H9 (cell line): Measurements from ENCODE around the gene CSN1S1. TPM values are rescaled to one million over a fixed set of nuclear protein-coding genes. Genes with fewer than 3 reads are reported as not detected.

Source experiments
- DNase-seq: peaks from one replicate; pipeline ENCODE4 v3.0.0-alpha.2; 2017
- H2AFZ ChIP-seq: one replicate; pipeline ENCODE4 v1.6.1; 2013; ENCODE audit warnings: mild to moderate bottlenecking, low read length, control low read depth, moderate library complexity
- H2AK5ac ChIP-seq: 2 replicates; pipeline ENCODE4 v1.6.1; 2013; ENCODE audit warnings: low read length, control low read depth, mixed read lengths; ENCODE audit not compliant: insufficient read length
- H2BK120ac ChIP-seq: one replicate; pipeline ENCODE4 v1.6.1; 2013; ENCODE audit warnings: low read depth, mild to moderate bottlenecking, low read length, control low read depth, inconsistent platforms; ENCODE audit not compliant: poor library complexity, severe bottlenecking
- H2BK12ac ChIP-seq: 2 replicates; pipeline ENCODE4 v1.6.1; 2013; ENCODE audit warnings: low read length, control low read depth, mixed read lengths, low read depth; ENCODE audit not compliant: insufficient read length
- H2BK15ac ChIP-seq: 2 replicates; pipeline ENCODE4 v1.6.1; 2013; ENCODE audit warnings: low read depth, low read length, control low read depth
- H2BK20ac ChIP-seq: one replicate; pipeline ENCODE4 v1.6.1; 2013; ENCODE audit warnings: low read depth, mild to moderate bottlenecking, low read length, control low read depth, inconsistent platforms; ENCODE audit not compliant: poor library complexity, severe bottlenecking
- H2BK5ac ChIP-seq: 2 replicates; pipeline ENCODE4 v1.6.1; 2013; ENCODE audit warnings: low read length, control low read depth, mixed read lengths; ENCODE audit not compliant: insufficient read length
- H3K14ac ChIP-seq: 2 replicates; pipeline ENCODE4 v1.6.1; 2013; ENCODE audit warnings: low read length, control low read depth; ENCODE audit not compliant: insufficient read depth
- H3K18ac ChIP-seq: 2 replicates; pipeline ENCODE4 v1.6.1; 2013; ENCODE audit warnings: low read depth, mild to moderate bottlenecking, mixed read lengths, low read length, control low read depth; ENCODE audit not compliant: insufficient read length
- H3K23ac ChIP-seq: 2 replicates; pipeline ENCODE4 v1.6.1; 2013; ENCODE audit warnings: low read length, control low read depth, mixed read lengths, low read depth; ENCODE audit not compliant: insufficient read length
- H3K23me2 ChIP-seq: 2 replicates; pipeline ENCODE4 v1.6.1; 2013; ENCODE audit warnings: low read depth, mild to moderate bottlenecking, mixed read lengths, low read length, control low read depth; ENCODE audit not compliant: insufficient read length, poor library complexity, severe bottlenecking
- H3K27ac ChIP-seq: 2 replicates; pipeline ENCODE4 v1.5.1; 2013; ENCODE audit warnings: low read length, control low read depth, mixed read lengths, low read depth; ENCODE audit not compliant: insufficient read length
- H3K27me3 ChIP-seq: 2 replicates; pipeline ENCODE4 v1.6.1; 2013; ENCODE audit warnings: low read length, control low read depth, inconsistent platforms; ENCODE audit not compliant: insufficient read depth
- H3K4ac ChIP-seq: 2 replicates; pipeline ENCODE4 v1.6.1; 2013; ENCODE audit warnings: low read depth, mild to moderate bottlenecking, control low read depth, inconsistent platforms, low read length, moderate library complexity
- H3K4me1 ChIP-seq: 2 replicates; pipeline ENCODE4 v1.6.1; 2013; ENCODE audit warnings: low read length, control low read depth, inconsistent platforms; ENCODE audit not compliant: insufficient read depth
- H3K4me2 ChIP-seq: 2 replicates; pipeline ENCODE4 v1.6.1; 2013; ENCODE audit warnings: low read length, control low read depth, mixed read lengths; ENCODE audit not compliant: insufficient read length, insufficient read depth
- H3K56ac ChIP-seq: 2 replicates; pipeline ENCODE4 v1.6.1; 2013; ENCODE audit warnings: low read depth, mild to moderate bottlenecking, mixed read lengths, low read length, control low read depth; ENCODE audit not compliant: insufficient read length
- H3K79me1 ChIP-seq: 2 replicates; pipeline ENCODE4 v1.6.1; 2013; ENCODE audit warnings: low read depth, mild to moderate bottlenecking, moderate library complexity, low read length, control low read depth, inconsistent platforms; ENCODE audit not compliant: insufficient read depth, poor library complexity, severe bottlenecking
- H3K79me2 ChIP-seq: 2 replicates; pipeline ENCODE4 v1.6.1; 2013; ENCODE audit warnings: low read length, control low read depth, inconsistent platforms; ENCODE audit not compliant: insufficient read depth
- H3K9ac ChIP-seq: 2 replicates; pipeline ENCODE4 v1.6.1; 2013; ENCODE audit warnings: low read length, control low read depth, mixed read lengths; ENCODE audit not compliant: insufficient read length; ENCODE audit errors: extremely low read depth
- H3K9me3 ChIP-seq: one replicate; pipeline ENCODE4 v1.6.1; 2013; ENCODE audit warnings: low read depth, low read length, inconsistent platforms; ENCODE audit not compliant: control insufficient read depth
- H3T11ph ChIP-seq: one replicate; pipeline ENCODE4 v1.6.1; 2013; ENCODE audit warnings: mild to moderate bottlenecking, low read length, control low read depth, inconsistent platforms
- H4K20me1 ChIP-seq: one replicate; pipeline ENCODE4 v1.6.1; 2013; ENCODE audit not compliant: control insufficient read depth, insufficient read length, insufficient read depth
- H4K5ac ChIP-seq: 2 replicates; pipeline ENCODE4 v1.6.1; 2013; ENCODE audit warnings: low read depth, mild to moderate bottlenecking, mixed read lengths, low read length, control low read depth; ENCODE audit not compliant: insufficient read length
- H4K8ac ChIP-seq: replicated peaks from 2 replicates; pipeline ENCODE4 v1.6.1; 2013; ENCODE audit warnings: low read length, control low read depth, mixed read lengths, low read depth; ENCODE audit not compliant: insufficient read length
- H4K91ac ChIP-seq: 2 replicates; pipeline ENCODE4 v1.6.1; 2013; ENCODE audit warnings: low read depth, mild to moderate bottlenecking, moderate library complexity, mixed read lengths, low read length, control low read depth; ENCODE audit not compliant: insufficient read length
- H3K27ac Mint-ChIP-seq, 3 experiments: 2 replicates in 2 of 3; 3 replicates in 1 of 3; pipeline ENCODE4 v1.8.0; 2020 to 2021; ENCODE audit warnings: mixed read lengths in 3 of 3, mild to moderate bottlenecking in 1 of 3, moderate library complexity in 1 of 3
- H3K27me3 Mint-ChIP-seq: 2 replicates; pipeline ENCODE4 v1.8.0; 2021; ENCODE audit warnings: low read depth, mild to moderate bottlenecking, moderate library complexity, mixed read lengths
- H3K36me3 Mint-ChIP-seq, 3 experiments: 2 replicates in 2 of 3; 3 replicates in 1 of 3; pipeline ENCODE4 v1.8.0; 2020 to 2021; ENCODE audit warnings: low read depth in 3 of 3, mixed read lengths in 3 of 3; ENCODE audit not compliant: insufficient read depth in 1 of 3
- H3K4me1 Mint-ChIP-seq, 2 experiments: 2 replicates each; pipeline ENCODE4 v1.8.0; 2020; ENCODE audit warnings: mixed read lengths in 2 of 2
- H3K4me3 Mint-ChIP-seq, 2 experiments: 2 replicates in 1 of 2; 3 replicates in 1 of 2; pipeline ENCODE4 v1.8.0; 2020 to 2021; ENCODE audit warnings: mild to moderate bottlenecking in 2 of 2, mixed read lengths in 2 of 2, moderate library complexity in 1 of 2
- H3K9me3 Mint-ChIP-seq, 2 experiments: 2 replicates in 1 of 2; 3 replicates in 1 of 2; pipeline ENCODE4 v1.8.0; 2020; ENCODE audit warnings: mild to moderate bottlenecking in 2 of 2, mixed read lengths in 2 of 2, moderate library complexity in 1 of 2
- CTCF ChIP-seq: fragments of 200-600 bp; sonication (generic); conservative IDR thresholded peaks from 3 replicates; pipeline ENCODE4 v1.8.0; 2021; ENCODE audit warnings: antibody characterized with exemption, mild to moderate bottlenecking
- WGBS: extraction: QIAGEN DNeasy Blood & Tissue Kit; methylation state at CpG from one replicate; pipeline ENCODE4 v1.1.7; 2013; ENCODE audit warnings: missing lambda C conversion rate, low lambda C conversion rate, mixed read lengths; ENCODE audit not compliant: insufficient read length; ENCODE audit errors: extremely low coverage; 5-methylcytosine and 5-hydroxymethylcytosine counted together
- total RNA-seq: library from RNA; stranded (reverse); gene quantifications from 2 replicates; pipeline ENCODE4 v1.2.1, GENCODE V29; 2021

The CSN1S1 gene
- total RNA-seq, 1 experiment from 2014 or later = not detected

GRCh38 chr4:69965628-69966027, 34.8 kb downstream of the CSN1S1 start, which contains the start of gene CSN2:
Gene CSN2, minus strand, starts transcription at chr4:69965728. Its CDS starts 4,733 bp downstream, at chr4:69960995.
- Histone ChIP-seq H3K23me2 (no peaks in the 10 kb centered on the region), H3K56ac (no peak within 1 kb of the TSS), H4K5ac (no peak within 1 kb of the TSS), H2BK15ac (no peak within 1 kb of the TSS), H3K27ac (no peak within 1 kb of the TSS), H4K20me1 (no peaks in the 10 kb centered on the region), H3K79me2 (no peaks in the 10 kb centered on the region), H3K14ac (no peak within 1 kb of the TSS), H3K18ac (no peak within 1 kb of the TSS), H4K8ac (no peak within 1 kb of the TSS), H3K27me3 (no peaks in the 10 kb centered on the region), H3T11ph (no peak within 1 kb of the TSS), H4K91ac (no peak within 1 kb of the TSS), H2BK20ac (no peak within 1 kb of the TSS), H3K23ac (no peak within 1 kb of the TSS), H2BK12ac (no peak within 1 kb of the TSS), H2BK120ac (no peak within 1 kb of the TSS), H3K9ac (no peak within 1 kb of the TSS), H3K4ac (no peak within 1 kb of the TSS), H2AK5ac (no peak within 1 kb of the TSS), H3K79me1 (no peaks in the 10 kb centered on the region), H2BK5ac (no peak within 1 kb of the TSS), H3K4me1 (no peaks in the 10 kb centered on the region), H2AFZ (no peak within 1 kb of the TSS), H3K4me2 (no peak within 1 kb of the TSS), H3K9me3 (no peaks in the 10 kb centered on the region)
- WGBS = no CpG with 5 or more reads among the region's 2 CpGs
- Mint-ChIP-seq H3K9me3 (no peaks in the 10 kb centered on the region), H3K4me3 (no peak within 1 kb of the TSS), H3K36me3 (no peaks in the 10 kb centered on the region), H3K27me3 (no peaks in the 10 kb centered on the region), H3K4me1 (no peaks in the 10 kb centered on the region), H3K27ac (no peak within 1 kb of the TSS)
- DNase-seq = no peak
- no peak for TF ChIP-seq CTCF
